ENCODE measurements around the gene HNRNPUL1.

The HNRNPUL1 gene

DNA sequence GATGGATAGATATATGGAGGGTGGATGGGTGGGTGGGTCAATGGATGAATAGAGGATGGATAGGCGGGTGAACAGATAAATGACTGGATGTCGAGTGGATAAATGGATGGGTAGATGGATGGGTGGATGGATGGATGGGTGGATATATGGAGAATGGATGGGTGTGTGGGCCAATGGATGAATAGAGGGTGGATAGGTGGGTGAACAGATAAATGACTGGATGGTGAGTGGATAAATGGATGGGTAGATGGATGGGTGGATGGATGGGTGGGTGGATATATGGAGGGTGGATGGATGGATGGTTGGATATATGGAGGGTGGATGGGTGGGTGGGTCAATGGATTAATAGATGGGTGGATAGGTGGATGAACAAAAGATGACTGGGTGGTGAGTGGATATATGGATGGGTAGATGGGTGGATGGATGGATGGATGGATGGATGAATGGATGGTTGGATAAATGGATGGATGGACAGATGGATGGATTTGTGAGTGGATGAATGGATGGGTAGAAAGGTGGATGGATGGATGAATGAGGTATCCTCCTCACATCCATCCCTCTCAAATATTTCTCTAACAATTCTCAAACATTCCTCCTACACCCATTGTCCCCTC lies 24.1 kb upstream of the HNRNPUL1 start:
- Histone ChIP-seq H3K4me3 (ENCODE audit: severe bottlenecking) (no peak overlapping the region), H3K27ac (ENCODE audit: poor library complexity, severe bottlenecking) (no peak overlapping the region), H3K27me3 (ENCODE audit: insufficient read depth, poor library complexity, severe bottlenecking) (no peaks in the 10 kb centered on the region), H3K36me3 (ENCODE audit: low read depth) (peaks cover 94% of the 10 kb centered on the region), H3K9me3 (ENCODE audit: severe bottlenecking) (no peaks in the 10 kb centered on the region), H3K4me1 (ENCODE audit: insufficient read depth, poor library complexity, severe bottlenecking) (no peaks in the 10 kb centered on the region)
- ATAC-seq (ENCODE audit: low read depth), result no peak
- TF ChIP-seq, protein P1, sequence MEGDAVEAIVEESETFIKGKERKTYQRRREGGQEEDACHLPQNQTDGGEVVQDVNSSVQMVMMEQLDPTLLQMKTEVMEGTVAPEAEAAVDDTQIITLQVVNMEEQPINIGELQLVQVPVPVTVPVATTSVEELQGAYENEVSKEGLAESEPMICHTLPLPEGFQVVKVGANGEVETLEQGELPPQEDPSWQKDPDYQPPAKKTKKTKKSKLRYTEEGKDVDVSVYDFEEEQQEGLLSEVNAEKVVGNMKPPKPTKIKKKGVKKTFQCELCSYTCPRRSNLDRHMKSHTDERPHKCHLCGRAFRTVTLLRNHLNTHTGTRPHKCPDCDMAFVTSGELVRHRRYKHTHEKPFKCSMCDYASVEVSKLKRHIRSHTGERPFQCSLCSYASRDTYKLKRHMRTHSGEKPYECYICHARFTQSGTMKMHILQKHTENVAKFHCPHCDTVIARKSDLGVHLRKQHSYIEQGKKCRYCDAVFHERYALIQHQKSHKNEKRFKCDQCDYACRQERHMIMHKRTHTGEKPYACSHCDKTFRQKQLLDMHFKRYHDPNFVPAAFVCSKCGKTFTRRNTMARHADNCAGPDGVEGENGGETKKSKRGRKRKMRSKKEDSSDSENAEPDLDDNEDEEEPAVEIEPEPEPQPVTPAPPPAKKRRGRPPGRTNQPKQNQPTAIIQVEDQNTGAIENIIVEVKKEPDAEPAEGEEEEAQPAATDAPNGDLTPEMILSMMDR (IDR thresholded peaks at IDR 0.05; ENCODE audit: poor library complexity, severe bottlenecking), result no peak
- no peak for DNase-seq (ENCODE audit: low spot score)

DNA sequence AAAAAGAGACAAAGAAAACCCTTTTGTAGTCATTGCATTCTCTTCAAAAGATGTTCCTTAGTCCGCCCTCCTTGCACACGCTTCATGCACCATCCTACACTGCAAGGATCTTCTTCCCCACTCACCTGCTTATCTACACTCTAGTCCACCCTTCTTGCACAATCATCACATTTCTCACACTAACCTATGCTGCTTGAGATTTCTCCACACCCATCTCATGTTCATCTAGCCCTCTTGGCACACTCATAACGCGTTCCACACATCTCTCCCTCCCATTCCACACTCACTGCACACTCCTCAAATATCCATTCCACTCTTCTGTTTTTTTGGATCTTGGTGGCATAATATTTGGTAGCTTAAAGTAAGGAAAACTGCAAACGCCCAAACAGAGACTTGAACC lies 22.3 kb upstream of the HNRNPUL1 start:
- peaks cover 100% of the 10 kb centered on the region for H3K36me3 ChIP-seq (ENCODE audit: low read depth)
- H3K4me3 ChIP-seq (ENCODE audit: severe bottlenecking), result no peak overlapping the region
- no peak overlapping the region for H3K27ac ChIP-seq (ENCODE audit: poor library complexity, severe bottlenecking)
- ATAC-seq (ENCODE audit: low read depth), result no peak
- H3K4me1 ChIP-seq (ENCODE audit: insufficient read depth, poor library complexity, severe bottlenecking), result no peaks in the 10 kb centered on the region
- no peak for DNase-seq (ENCODE audit: low spot score)
- no peaks in the 10 kb centered on the region for H3K27me3 ChIP-seq (ENCODE audit: insufficient read depth, poor library complexity, severe bottlenecking)
- no peaks in the 10 kb centered on the region for H3K9me3 ChIP-seq (ENCODE audit: severe bottlenecking)
- TF ChIP-seq, protein P1 (IDR thresholded peaks at IDR 0.05; ENCODE audit: poor library complexity, severe bottlenecking), result no peak

DNA sequence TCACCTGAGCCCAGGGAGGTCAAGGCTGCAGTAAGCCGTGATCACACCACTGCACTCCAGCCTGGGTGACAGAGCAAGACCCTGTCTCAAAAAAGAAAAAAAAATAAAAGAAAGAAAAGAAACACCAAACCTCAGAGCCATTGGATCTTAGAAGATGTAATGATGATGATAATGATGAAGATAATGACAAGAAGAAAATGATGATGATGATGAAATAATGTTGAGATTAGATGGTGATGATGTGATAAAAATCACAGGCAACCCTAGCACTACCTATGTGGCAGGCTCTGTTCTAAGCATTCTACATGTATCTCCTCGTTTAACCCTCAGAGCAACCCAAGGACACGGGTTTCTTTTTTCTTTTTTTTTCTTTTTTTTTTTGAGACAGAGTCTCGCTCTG lies 20.1 kb upstream of the HNRNPUL1 start:
- Histone ChIP-seq H3K9me3 (ENCODE audit: severe bottlenecking) (no peaks in the 10 kb centered on the region), H3K4me3 (ENCODE audit: severe bottlenecking) (no peak overlapping the region), H3K27ac (ENCODE audit: poor library complexity, severe bottlenecking) (no peak overlapping the region), H3K36me3 (ENCODE audit: low read depth) (peaks cover 100% of the 10 kb centered on the region), H3K27me3 (ENCODE audit: insufficient read depth, poor library complexity, severe bottlenecking) (no peaks in the 10 kb centered on the region), H3K4me1 (ENCODE audit: insufficient read depth, poor library complexity, severe bottlenecking) (no peaks in the 10 kb centered on the region)
- DNase-seq (ENCODE audit: low spot score), result no peak
- ATAC-seq (ENCODE audit: low read depth), result no peak
- TF ChIP-seq, protein P1 (IDR thresholded peaks at IDR 0.05; ENCODE audit: poor library complexity, severe bottlenecking), result no peak

DNA sequence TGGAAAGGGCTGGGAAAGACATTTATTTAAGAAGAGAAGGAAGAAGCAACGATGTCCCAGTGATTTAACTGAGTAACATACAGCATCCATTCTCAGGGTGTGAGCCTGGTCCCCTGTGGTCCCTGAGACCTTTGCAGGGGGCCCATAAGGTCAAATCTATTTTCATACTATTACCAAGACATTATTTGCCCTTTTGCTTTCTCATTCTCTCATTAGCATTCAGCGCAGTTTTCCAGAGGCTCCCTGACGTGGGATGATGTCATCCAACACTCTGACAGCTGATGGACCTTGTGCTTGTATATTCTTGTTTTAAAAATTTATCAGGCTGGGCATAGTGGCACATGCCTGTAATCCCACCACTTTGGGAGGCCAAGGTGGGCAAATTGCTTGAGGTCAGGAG lies 18.3 kb upstream of the HNRNPUL1 start:
- Histone ChIP-seq H3K27me3 (ENCODE audit: insufficient read depth, poor library complexity, severe bottlenecking) (no peaks in the 10 kb centered on the region), H3K36me3 (ENCODE audit: low read depth) (peaks cover 100% of the 10 kb centered on the region), H3K27ac (ENCODE audit: poor library complexity, severe bottlenecking) (no peak overlapping the region), H3K9me3 (ENCODE audit: severe bottlenecking) (no peaks in the 10 kb centered on the region), H3K4me1 (ENCODE audit: insufficient read depth, poor library complexity, severe bottlenecking) (no peaks in the 10 kb centered on the region), H3K4me3 (ENCODE audit: severe bottlenecking) (no peak overlapping the region)
- no peak for DNase-seq (ENCODE audit: low spot score)
- TF ChIP-seq, protein P1 (IDR thresholded peaks at IDR 0.05; ENCODE audit: poor library complexity, severe bottlenecking), result no peak
- no peak for ATAC-seq (ENCODE audit: low read depth)

DNA sequence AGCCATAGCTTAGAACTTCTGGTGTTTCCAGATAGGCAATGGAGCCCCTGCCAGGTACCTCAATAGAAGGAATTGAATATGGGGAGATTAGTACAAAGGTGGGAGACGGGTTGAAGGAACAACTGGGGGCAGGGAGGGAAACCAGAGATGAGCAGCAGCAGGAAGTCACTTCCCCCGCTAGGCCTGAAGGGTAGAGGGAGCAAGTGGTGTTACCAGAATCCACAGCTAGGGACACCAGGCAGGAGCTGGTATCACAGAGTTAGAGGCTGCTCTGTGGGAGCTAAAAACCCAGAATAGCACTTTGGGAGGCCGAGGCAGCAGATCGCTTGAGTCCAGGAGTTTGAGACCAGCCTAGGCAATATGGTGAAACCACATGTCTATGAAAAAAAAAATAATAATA lies 15.3 kb upstream of the HNRNPUL1 start:
- H3K4me1 ChIP-seq (ENCODE audit: insufficient read depth, poor library complexity, severe bottlenecking), result no peaks in the 10 kb centered on the region
- H3K9me3 ChIP-seq (ENCODE audit: severe bottlenecking), result no peaks in the 10 kb centered on the region
- H3K27me3 ChIP-seq (ENCODE audit: insufficient read depth, poor library complexity, severe bottlenecking), result no peaks in the 10 kb centered on the region
- H3K36me3 ChIP-seq (ENCODE audit: low read depth), result peaks cover 99% of the 10 kb centered on the region
- ATAC-seq (ENCODE audit: low read depth) (no peak), DNase-seq (ENCODE audit: low spot score) (no peak)
- no peak overlapping the region for H3K4me3 ChIP-seq (ENCODE audit: severe bottlenecking)
- H3K27ac ChIP-seq (ENCODE audit: poor library complexity, severe bottlenecking), result no peak overlapping the region
- TF ChIP-seq, protein P1 (IDR thresholded peaks at IDR 0.05; ENCODE audit: poor library complexity, severe bottlenecking), result no peak

All from RWPE2 (cell line).